NCI-H460 (cell line): ENCODE measurements around the gene CBLL1. TPM values are rescaled to one million over a fixed set of nuclear protein-coding genes. Genes with fewer than 3 reads are reported as not detected.

ENCODE experiments used
- DNase-seq: peaks from one replicate; pipeline ENCODE4 v3.0.0-alpha.2; 2016; ENCODE audit warnings: low read depth; ENCODE audit errors: extremely low read depth
- total RNA-seq: library from RNA; depleted of rRNA; stranded (reverse); fragments of >200 nt; shearing (Covaris generic); gene quantifications from 2 replicates; pipeline ENCODE4 v1.2.3, GENCODE V29; 2014

CBLL1 gene
- total RNA-seq, 1 experiment from 2014 or later: 41.4 TPM

DNA sequence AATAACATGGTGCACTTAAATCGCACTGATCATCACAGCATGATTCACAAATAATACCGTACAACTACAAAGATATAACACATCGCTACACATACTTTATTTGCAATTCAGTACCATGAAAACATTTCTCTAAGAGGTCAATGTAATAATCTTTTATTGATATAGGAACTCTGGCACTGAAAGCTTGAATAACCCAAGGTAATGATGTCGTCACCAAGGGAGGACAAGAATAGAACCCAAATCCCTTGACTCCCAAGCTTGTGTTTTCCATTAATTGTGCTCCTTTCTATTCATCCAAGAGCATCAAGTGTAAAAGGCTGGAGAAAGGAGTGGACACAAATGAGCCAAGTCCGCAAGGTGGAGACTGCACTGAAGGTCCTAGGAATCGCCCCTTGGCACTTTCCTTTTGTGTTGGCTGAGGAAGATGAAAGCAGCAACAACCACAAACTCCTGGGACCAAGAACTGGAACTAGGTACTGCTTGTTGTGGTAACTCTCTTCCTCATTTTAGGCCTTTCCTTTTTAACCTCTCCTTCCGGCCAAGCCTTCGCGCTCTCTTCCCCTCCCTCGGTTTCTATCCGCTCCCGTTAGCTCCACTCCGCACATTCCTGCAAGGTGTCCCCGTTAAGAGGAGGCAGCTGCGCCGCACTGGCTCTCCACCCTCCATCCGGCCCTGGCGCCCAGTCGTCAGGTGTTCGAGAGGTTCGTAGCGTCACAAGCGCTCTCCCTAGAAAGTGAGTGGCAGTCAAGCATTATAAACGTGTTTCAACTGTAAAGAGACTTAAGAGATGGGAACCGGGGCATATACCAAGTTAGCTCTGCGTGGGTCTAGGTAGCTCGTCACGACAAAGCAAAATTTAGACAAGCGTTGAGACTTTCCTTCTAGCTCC, 1.0 kb upstream of the CBLL1 start:
- DNase-seq: no peak

- DNase-seq: no peak
Measured at GRCh38 chr7:107744345-107744750, 406 bp downstream of the CBLL1 start.

GRCh38 chr7:107746006-107746405, 2.1 kb downstream of the CBLL1 start:
- DNase-seq: no peak

DNA sequence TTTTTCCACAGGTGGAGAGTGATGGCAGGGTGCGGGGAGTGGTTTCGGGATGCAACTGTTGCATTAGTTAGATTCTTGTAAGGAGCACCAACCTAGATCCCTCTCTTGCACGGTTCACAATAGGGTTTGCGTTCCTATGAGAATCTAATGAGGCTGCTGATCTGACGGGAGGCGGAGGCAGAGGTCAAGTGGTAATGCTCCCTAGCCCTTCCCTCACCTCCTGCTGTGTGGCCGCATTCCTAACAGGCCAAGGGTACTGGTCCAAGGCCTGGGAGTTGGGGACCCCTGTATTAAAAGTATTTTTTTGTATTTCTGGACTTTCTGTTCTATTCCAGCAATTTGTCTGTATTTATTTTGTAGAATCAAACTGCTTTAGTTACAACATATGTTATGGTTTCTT, 7.2 kb downstream of the CBLL1 start:
- no peak for DNase-seq

- DNase-seq: no peak
Measured at GRCh38 chr7:107754642-107755041, 10.7 kb downstream of the CBLL1 start.

DNA sequence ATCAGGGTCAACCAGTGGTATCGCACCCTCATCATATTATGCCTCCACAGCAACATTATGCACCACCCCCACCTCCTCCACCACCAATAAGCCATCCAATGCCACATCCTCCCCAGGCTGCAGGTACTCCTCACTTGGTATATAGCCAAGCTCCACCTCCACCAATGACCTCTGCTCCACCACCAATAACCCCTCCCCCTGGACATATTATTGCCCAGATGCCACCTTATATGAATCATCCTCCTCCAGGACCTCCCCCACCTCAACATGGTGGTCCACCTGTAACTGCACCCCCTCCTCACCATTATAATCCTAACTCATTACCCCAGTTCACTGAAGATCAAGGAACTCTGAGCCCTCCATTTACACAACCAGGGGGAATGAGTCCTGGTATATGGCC, 14.7 kb downstream of the CBLL1 start:
- no peak for DNase-seq

DNA sequence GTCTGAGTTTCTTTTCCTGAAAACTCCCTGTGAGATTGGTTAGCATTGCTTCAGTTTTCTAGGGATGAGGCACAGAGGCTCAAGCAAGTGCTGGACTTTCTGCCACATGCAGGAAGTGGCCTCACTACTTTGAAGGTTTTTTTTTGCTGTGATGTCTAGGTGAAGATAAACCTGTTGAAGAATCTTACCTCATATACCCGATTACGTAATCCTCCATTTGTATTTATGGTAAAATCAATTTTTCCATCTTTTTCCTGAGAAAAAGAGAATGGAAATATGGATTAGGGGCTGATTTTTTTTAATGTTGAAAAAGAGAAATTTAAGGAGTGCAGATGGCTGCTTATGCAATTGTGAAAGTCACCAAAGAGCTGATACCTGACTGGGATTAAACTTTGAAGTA, 23.4 kb downstream of the CBLL1 start:
- no peak for DNase-seq

- no peak for DNase-seq
Measured at GRCh38 chr7:107768263-107768662, 24.3 kb downstream of the CBLL1 start.

GRCh38 chr7:107773027-107773426, 29.1 kb downstream of the CBLL1 start:
- DNase-seq: no peak

DNA sequence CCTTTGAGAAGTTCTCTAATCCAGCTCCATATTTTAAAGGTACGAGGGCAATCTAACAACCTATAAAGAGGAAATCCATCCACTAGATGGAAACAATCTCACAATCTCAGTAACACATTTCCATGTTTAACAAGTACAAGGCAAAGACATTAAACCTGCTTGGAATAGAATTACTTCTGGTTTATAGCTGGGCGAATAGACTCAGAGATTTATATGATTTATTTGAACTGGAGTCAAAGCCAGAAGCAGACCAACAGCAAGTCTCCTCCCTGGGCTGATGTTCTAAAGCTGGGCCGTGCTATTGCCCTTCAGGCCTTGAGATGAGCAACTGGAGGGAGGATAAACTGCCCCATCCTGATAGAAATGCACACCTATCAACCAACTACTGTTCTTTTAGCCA, 33.8 kb downstream of the CBLL1 start:
- DNase-seq: no peak

DNA sequence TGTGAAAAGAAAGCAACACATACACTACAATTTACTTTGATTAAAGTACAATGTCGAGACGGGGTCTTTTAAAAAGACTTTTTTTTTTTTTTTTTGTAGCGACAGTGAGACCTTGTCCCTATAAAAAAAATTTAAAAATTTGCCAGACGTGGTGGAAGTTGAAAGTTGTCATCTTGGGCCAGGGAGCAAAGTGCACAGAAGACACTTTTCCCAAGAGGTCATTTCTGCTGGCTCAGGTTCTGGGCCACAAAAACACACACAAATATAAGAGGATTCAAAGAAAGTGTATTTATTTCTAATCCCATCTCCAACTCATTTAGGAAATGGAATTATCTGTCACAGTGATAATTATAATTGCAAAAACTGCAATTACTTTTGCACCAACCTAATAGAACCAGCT, 34.3 kb downstream of the CBLL1 start:
- no peak for DNase-seq

- no peak for DNase-seq
Measured at GRCh38 chr7:107779647-107780099, 35.7 kb downstream of the CBLL1 start.

DNA sequence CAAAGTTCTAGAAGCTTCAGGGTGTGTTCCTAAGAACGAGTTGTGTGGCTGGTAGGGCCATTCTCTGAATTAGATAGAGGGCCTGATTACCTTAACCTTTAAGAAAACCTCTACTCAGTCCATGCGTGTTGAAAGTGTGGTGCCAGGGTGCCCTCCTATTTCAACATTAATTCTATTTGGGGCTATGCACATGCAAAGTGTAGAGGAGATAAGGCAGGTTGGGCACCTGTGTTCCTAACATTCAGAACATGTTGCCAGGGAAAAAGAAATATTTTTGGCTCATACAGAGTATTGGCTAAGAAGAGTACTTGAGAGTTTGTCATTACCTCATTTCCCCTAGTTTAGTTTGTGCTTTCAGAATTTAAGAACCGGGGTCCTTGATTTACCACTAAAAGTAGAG, 38.4 kb downstream of the CBLL1 start:
- DNase-seq: no peak

GRCh38 chr7:107783648-107784047, 39.7 kb downstream of the CBLL1 start:
- DNase-seq: no peak

- DNase-seq: no peak
Measured at GRCh38 chr7:107785170-107785569, 41.2 kb downstream of the CBLL1 start.

GRCh38 chr7:107785926-107786325, 42.0 kb downstream of the CBLL1 start:
- no peak for DNase-seq

DNA sequence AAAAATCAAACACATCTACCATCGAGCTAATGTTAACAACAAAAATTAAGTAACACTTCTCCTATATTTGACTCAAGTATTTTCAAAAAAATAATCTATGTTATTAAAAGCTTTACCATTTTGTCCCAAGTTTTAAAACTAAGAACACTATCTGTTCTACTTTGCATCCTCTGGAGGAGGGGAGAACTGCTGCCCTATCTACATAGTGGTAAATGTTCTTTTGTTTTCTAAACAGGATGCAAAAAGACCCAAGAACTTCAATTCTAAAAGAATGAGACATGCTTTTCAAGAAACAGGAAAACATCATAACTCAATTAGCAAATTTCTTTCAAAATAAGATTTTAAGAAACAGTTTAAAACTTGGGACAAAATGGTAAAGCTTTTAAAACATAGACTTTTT, 44.3 kb downstream of the CBLL1 start:
- no peak for DNase-seq

- no peak for DNase-seq
Measured at GRCh38 chr7:107788662-107789061, 44.7 kb downstream of the CBLL1 start.

- DNase-seq: no peak
Measured at GRCh38 chr7:107789647-107790046, 45.7 kb downstream of the CBLL1 start.

- DNase-seq: no peak
Measured at GRCh38 chr7:107792364-107792763, 48.4 kb downstream of the CBLL1 start.

GRCh38 chr7:107799647-107800264, 55.8 kb downstream of the CBLL1 start:
- DNase-seq: no peak

GRCh38 chr7:107803009-107803610, 59.2 kb downstream of the CBLL1 start, which contains the start of gene SLC26A3:
Gene SLC26A3, minus strand, starts transcription at chr7:107803223. Its CDS starts 8,714 bp downstream, at chr7:107794509.
- no peak for DNase-seq
